OCI-LY3 (cell line): Measurements from ENCODE around the gene ANKRD31.

Experiments used
- EZH2phosphoT487 ChIP-seq: fragments of 200-600 bp; shearing (Covaris generic); IDR thresholded peaks from 2 replicates; pipeline ENCODE4 v1.6.1; 2018; ENCODE audit warnings: antibody characterized with exemption, mixed run types, low read depth
- TF ChIP-seq, protein P1 (sequence below): fragments of 200-600, 300-600 bp; sonication (generic); IDR thresholded peaks from 2 replicates; pipeline ENCODE4 v1.5.1; 2014; ENCODE audit warnings: antibody characterized with exemption, low read length, low read depth

DNA sequence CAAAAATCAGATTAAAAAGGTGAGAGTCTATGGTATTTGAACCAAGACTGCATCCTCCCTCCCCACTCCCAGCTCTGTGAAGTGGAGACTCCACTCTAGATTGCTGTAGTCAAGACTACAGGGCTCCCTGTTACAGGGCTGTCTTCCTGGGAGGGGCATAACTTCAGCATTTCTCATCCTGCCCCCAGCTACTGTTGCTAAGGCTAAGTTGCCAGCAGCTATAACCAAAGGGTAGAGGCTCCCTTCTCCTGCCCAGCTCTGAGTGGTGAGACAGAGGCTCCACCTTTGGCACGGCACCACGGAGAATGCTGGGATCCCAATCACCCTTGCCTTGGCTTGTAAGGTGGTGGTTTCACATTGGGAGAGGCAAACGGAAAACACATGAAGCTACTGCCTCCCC lies 145.1 kb downstream of the ANKRD31 start:
- TF ChIP-seq, protein P1, sequence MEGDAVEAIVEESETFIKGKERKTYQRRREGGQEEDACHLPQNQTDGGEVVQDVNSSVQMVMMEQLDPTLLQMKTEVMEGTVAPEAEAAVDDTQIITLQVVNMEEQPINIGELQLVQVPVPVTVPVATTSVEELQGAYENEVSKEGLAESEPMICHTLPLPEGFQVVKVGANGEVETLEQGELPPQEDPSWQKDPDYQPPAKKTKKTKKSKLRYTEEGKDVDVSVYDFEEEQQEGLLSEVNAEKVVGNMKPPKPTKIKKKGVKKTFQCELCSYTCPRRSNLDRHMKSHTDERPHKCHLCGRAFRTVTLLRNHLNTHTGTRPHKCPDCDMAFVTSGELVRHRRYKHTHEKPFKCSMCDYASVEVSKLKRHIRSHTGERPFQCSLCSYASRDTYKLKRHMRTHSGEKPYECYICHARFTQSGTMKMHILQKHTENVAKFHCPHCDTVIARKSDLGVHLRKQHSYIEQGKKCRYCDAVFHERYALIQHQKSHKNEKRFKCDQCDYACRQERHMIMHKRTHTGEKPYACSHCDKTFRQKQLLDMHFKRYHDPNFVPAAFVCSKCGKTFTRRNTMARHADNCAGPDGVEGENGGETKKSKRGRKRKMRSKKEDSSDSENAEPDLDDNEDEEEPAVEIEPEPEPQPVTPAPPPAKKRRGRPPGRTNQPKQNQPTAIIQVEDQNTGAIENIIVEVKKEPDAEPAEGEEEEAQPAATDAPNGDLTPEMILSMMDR = no peak
- no peak for TF ChIP-seq EZH2phosphoT487
